ENCODE measurements around the gene PCTP.

- TF ChIP-seq CTCF (IDR thresholded peaks at IDR 0.05), result no peak
- no peak for TF ChIP-seq POLR2A (IDR thresholded peaks at IDR 0.05)
- no peak for TF ChIP-seq POLR2AphosphoS5 (IDR thresholded peaks at IDR 0.05)
Measured at GRCh38 chr17:55769625-55770000, 18.8 kb downstream of the PCTP start.
